ENCODE data around the gene ARSD. TPM values are rescaled to one million over a fixed set of nuclear protein-coding genes. Genes with fewer than 3 reads are reported as not detected.
"Not testable (repeated sequence)": the region's sequence is repeated elsewhere in the genome, so short reads cannot be mapped to it uniquely, and the experiment has no call there.

Gene ARSD
- total RNA-seq, 1 experiment from 2014 or later = 12.7 TPM

GRCh38 chrX:2955281-2955680 lies 26.1 kb upstream of the ARSD start:
- Histone ChIP-seq H3K36me3 (ENCODE audit: control insufficient read depth, insufficient read depth, low read length) (no peaks in the 10 kb centered on the region), H3K4me1 (ENCODE audit: control insufficient read depth, insufficient read depth, low read length) (no peaks in the 10 kb centered on the region), H3K4me3 (ENCODE audit: low read depth in 2 of 2, low read length in 2 of 2) (no peak overlapping the region), H3K27ac (ENCODE audit: low read length) (no peak overlapping the region), H3K9me3 (ENCODE audit: control insufficient read depth, insufficient read depth, low read depth, low read length) (no peaks in the 10 kb centered on the region), H3K27me3 (ENCODE audit: control insufficient read depth, insufficient read depth, low read length) (no peaks in the 10 kb centered on the region)
- ChIA-PET POLR2A (no interaction called here), CTCF (interaction anchor here (0.6 kb wide), 1 partner anchor 21 kb away, joined by 12 read pairs; no protein-coding TSS in a partner anchor)
- BruUV-seq (replicated peaks) = no TSS peak
- intact Hi-C loops (cut with micrococcal nuclease; ENCODE audit: unreplicated experiment) (no loop called here), in situ Hi-C loops (cut with HindIII; ENCODE audit: low pct_unique_long_range_greater_than_20kb, low sequenced_read_pairs) (no loop called here)
- TF ChIP-seq TCF7L2 (IDR thresholded peaks at IDR 0.05; ENCODE audit: low read depth, low read length) (no peak), SIN3A (IDR thresholded peaks at IDR 0.05; ENCODE audit: borderline replicate concordance, insufficient read depth, low read depth, low read length) (no peak), POLR2AphosphoS5 (IDR thresholded peaks at IDR 0.05; ENCODE audit: low read depth, low read length) (no peak), CTCF (IDR thresholded peaks at IDR 0.05) (no peak), REST (IDR thresholded peaks at IDR 0.05; ENCODE audit: insufficient read depth in 1 of 2, low read depth in 2 of 2, low read length in 1 of 2) (no peak)
- no peak for DNase-seq (ENCODE audit: low read depth, low spot score)
- no peak for ATAC-seq

- Histone ChIP-seq H3K27me3 (ENCODE audit: control insufficient read depth, insufficient read depth, low read length) (no peaks in the 10 kb centered on the region), H3K9me3 (ENCODE audit: control insufficient read depth, insufficient read depth, low read depth, low read length) (no peaks in the 10 kb centered on the region), H3K36me3 (ENCODE audit: control insufficient read depth, insufficient read depth, low read length) (no peaks in the 10 kb centered on the region), H3K4me3 (ENCODE audit: low read depth in 2 of 2, low read length in 2 of 2) (no peak overlapping the region), H3K27ac (ENCODE audit: low read length) (no peak overlapping the region), H3K4me1 (ENCODE audit: control insufficient read depth, insufficient read depth, low read length) (no peaks in the 10 kb centered on the region)
- POLR2A ChIA-PET = no interaction called here
- BruUV-seq (replicated peaks) = no TSS peak
- no peak for ATAC-seq
- no peak for TF ChIP-seq POLR2AphosphoS5 (IDR thresholded peaks at IDR 0.05; ENCODE audit: low read depth, low read length)
- TF ChIP-seq REST (IDR thresholded peaks at IDR 0.05; ENCODE audit: insufficient read depth in 1 of 2, low read depth in 2 of 2, low read length in 1 of 2) = no peak
- TF ChIP-seq SIN3A (IDR thresholded peaks at IDR 0.05; ENCODE audit: borderline replicate concordance, insufficient read depth, low read depth, low read length) = no peak
- no peak for TF ChIP-seq TCF7L2 (IDR thresholded peaks at IDR 0.05; ENCODE audit: low read depth, low read length)
- no peak for TF ChIP-seq CTCF (IDR thresholded peaks at IDR 0.05)
- CTCF ChIA-PET = interaction anchor here (0.6 kb wide), 1 partner anchor 21 kb away, joined by 12 read pairs; no protein-coding TSS in a partner anchor
- DNase-seq (ENCODE audit: low read depth, low spot score) = no peak
- intact Hi-C loops (cut with micrococcal nuclease; ENCODE audit: unreplicated experiment) (no loop called here), in situ Hi-C loops (cut with HindIII; ENCODE audit: low pct_unique_long_range_greater_than_20kb, low sequenced_read_pairs) (no loop called here)
Observed at GRCh38 chrX:2954541-2954940, 25.4 kb upstream of the ARSD start.

- H3K4me3 ChIP-seq (ENCODE audit: low read depth in 2 of 2, low read length in 2 of 2); H3K4me1 ChIP-seq (ENCODE audit: control insufficient read depth, insufficient read depth, low read length); ATAC-seq; DNase-seq (ENCODE audit: low read depth, low spot score); H3K27me3 ChIP-seq (ENCODE audit: control insufficient read depth, insufficient read depth, low read length); in situ Hi-C loops (cut with HindIII; ENCODE audit: low pct_unique_long_range_greater_than_20kb, low sequenced_read_pairs); intact Hi-C loops (cut with micrococcal nuclease; ENCODE audit: unreplicated experiment); H3K9me3 ChIP-seq (ENCODE audit: control insufficient read depth, insufficient read depth, low read depth, low read length); H3K36me3 ChIP-seq (ENCODE audit: control insufficient read depth, insufficient read depth, low read length); H3K27ac ChIP-seq (ENCODE audit: low read length); BruUV-seq (replicated peaks); POLR2A ChIA-PET; CTCF ChIA-PET: not testable (repeated sequence)
Observed at GRCh38 chrX:2937942-2938341, 8.8 kb upstream of the ARSD start.
